GM06990 (cell line): ENCODE data around the gene LRCH1.

ENCODE experiments used
- DNase-seq: peaks from one replicate; pipeline ENCODE4 v3.0.0-alpha.2; 2011; ENCODE audit not compliant: insufficient read length; ENCODE audit errors: extremely low read depth
- H3K27me3 ChIP-seq: replicated peaks from 2 replicates; pipeline ENCODE4 v1.6.0; 2011; ENCODE audit warnings: low read length; ENCODE audit not compliant: control insufficient read depth, insufficient read depth
- H3K36me3 ChIP-seq: 2 replicates; pipeline ENCODE4 v1.5.1; 2011; ENCODE audit warnings: low read length; ENCODE audit not compliant: control insufficient read depth, insufficient read depth
- H3K4me3 ChIP-seq: replicated peaks from 2 replicates; pipeline ENCODE4 v1.5.1; 2011; ENCODE audit warnings: low read depth, mild to moderate bottlenecking, control low read depth, low read length
- TF ChIP-seq, protein P1 (sequence below): IDR thresholded peaks from 2 replicates; pipeline ENCODE4 v1.5.1; 2011; ENCODE audit warnings: low read length, control low read depth, mild to moderate bottlenecking, inconsistent platforms; ENCODE audit not compliant: insufficient read depth, poor library complexity, severe bottlenecking

Gene LRCH1

GRCh38 chr13:46595885-46596275, 42.9 kb downstream of the LRCH1 start:
- H3K27me3 ChIP-seq = no peaks in the 10 kb centered on the region
- no peak for DNase-seq
- H3K4me3 ChIP-seq = no peak overlapping the region
- no peaks in the 10 kb centered on the region for H3K36me3 ChIP-seq
- TF ChIP-seq, protein P1, sequence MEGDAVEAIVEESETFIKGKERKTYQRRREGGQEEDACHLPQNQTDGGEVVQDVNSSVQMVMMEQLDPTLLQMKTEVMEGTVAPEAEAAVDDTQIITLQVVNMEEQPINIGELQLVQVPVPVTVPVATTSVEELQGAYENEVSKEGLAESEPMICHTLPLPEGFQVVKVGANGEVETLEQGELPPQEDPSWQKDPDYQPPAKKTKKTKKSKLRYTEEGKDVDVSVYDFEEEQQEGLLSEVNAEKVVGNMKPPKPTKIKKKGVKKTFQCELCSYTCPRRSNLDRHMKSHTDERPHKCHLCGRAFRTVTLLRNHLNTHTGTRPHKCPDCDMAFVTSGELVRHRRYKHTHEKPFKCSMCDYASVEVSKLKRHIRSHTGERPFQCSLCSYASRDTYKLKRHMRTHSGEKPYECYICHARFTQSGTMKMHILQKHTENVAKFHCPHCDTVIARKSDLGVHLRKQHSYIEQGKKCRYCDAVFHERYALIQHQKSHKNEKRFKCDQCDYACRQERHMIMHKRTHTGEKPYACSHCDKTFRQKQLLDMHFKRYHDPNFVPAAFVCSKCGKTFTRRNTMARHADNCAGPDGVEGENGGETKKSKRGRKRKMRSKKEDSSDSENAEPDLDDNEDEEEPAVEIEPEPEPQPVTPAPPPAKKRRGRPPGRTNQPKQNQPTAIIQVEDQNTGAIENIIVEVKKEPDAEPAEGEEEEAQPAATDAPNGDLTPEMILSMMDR = no peak

GRCh38 chr13:46596466-46596865, 43.5 kb downstream of the LRCH1 start:
- no peak for DNase-seq
- TF ChIP-seq, protein P1 = no peak
- no peak overlapping the region for H3K4me3 ChIP-seq
- no peaks in the 10 kb centered on the region for H3K27me3 ChIP-seq
- no peaks in the 10 kb centered on the region for H3K36me3 ChIP-seq

DNA sequence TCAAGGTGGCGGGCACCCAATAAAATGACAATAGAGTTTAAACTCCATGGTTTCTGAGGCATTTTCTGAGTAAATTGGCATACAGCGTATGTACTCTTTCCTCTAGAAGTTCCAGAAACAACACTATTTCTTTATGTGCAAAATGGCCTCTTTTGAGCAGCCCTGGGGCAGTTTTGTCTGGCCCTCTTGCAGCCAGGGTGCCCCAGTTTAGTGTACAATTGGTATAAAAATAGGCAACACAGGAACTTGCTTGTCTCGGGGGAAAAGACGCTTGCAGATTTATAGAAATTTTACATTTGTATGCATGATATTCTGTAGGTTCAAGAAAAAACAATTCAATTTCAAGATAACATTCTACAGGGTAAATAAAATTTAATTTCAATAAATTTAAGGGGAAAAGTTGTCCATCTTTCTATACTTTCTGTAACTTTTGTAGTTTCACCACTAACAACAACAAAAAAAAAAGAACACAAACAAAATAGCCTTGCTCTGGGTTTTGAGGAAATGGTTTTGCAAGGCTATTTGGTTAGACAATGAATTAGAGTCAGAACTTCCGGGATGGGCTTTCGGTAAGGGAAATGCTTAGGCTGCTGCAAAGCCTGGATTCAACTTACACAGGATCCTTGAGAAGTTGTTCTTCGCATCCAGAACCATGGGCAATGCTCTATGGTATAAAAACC, 45.3 kb downstream of the LRCH1 start:
- Histone ChIP-seq H3K27me3 (no peaks in the 10 kb centered on the region), H3K36me3 (no peaks in the 10 kb centered on the region; the same call in 1 of the 2 replicates), H3K4me3 (peak overlapping the region; percentile 15)
- TF ChIP-seq, protein P1 = no peak
- DNase-seq = no peak

DNA sequence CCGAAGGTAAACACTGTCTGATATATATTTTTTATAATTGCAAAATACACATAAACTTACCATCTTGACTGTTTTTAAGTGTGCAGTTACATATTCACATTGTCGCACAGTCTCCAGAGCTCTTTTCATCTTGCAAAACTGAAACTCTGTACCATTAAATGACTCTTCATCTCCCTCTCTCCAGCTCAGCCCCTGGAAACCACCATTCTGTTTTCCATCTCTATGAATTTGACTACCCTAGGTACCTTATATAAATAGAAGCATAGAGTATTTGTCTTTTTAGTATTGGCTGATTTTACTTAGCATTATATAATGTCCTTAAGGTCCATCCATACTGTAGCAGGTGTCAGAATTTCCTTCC, 45.8 kb downstream of the LRCH1 start:
- Histone ChIP-seq H3K27me3 (no peaks in the 10 kb centered on the region), H3K4me3 (peak overlapping the region; percentile 37), H3K36me3 (no peaks in the 10 kb centered on the region; the same call in 1 of the 2 replicates)
- TF ChIP-seq, protein P1 = no peak
- no peak for DNase-seq

DNA sequence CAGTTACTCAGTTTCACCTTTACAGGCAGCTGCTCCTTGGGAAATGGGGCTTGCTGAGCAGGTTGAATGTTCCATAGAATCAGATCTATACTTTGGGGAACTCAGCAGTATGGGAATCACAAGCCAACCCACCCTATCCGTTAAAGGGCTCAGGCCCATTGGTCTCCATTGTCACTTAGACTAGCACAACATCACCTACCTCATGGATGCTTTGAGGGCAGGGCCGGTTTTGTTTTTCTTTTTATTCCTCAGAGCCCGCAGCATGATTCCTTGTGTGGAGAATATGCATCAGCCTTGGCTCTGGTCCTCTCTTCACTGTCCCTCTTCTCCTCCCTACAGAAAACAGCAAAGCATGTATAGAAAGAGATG, 48.0 kb downstream of the LRCH1 start:
- Histone ChIP-seq H3K36me3 (no peaks in the 10 kb centered on the region; the same call in none of the 2 replicates), H3K4me3 (no peak overlapping the region)
- TF ChIP-seq, protein P1 = no peak

DNA sequence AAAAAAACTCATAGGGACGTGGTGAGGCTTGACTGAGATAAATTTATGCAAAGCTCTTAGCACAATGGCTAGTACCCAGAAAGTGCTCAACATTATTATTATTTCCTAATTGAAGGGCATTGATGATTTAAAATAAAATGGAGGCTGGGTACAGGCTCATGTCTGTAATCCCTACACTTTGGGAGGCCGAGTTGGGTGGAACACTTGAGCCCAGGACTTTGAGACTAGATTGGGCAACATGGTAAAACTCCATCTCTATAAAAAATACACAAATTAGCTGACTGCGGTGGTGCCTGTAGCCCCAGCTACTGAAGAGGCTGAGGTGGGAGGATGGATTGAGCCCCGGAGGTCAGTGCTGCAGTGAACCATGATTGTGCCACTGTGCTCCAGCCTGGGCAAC, 49.6 kb downstream of the LRCH1 start:
- Histone ChIP-seq H3K4me3 (no peak overlapping the region), H3K27me3 (no peaks in the 10 kb centered on the region), H3K36me3 (no peaks in the 10 kb centered on the region; the same call in none of the 2 replicates)
- DNase-seq = no peak
- TF ChIP-seq, protein P1 = no peak

More for the DNA sequence above, 48.0 kb downstream of the LRCH1 start:
- no peak for DNase-seq
- H3K27me3 ChIP-seq = no peaks in the 10 kb centered on the region
